PC-9 (cell line): Measurements from ENCODE around the gene MUS81. TPM values are rescaled to one million over a fixed set of nuclear protein-coding genes. Genes with fewer than 3 reads are reported as not detected.
"Not testable (repeated sequence)": the region's sequence is repeated elsewhere in the genome, so short reads cannot be mapped to it uniquely, and the experiment has no call there.

ENCODE experiments used
- BruUV-seq: library from RNA; stranded (reverse); fragments of 400-500 nt; replicated peaks from 2 replicates; lab custom pipeline; 2021; lab: Mats Ljungman, UMichigan
- CTCF ChIA-PET: fragments of 300-600 bp; sonication (Branson Sonifier 250); formaldehyde crosslinking; loops from one replicate; lab custom pipeline; 2022; ENCODE audit warnings: antibody characterized with exemption; lab: Charles Lee
- POLR2A ChIA-PET: fragments of 300-600 bp; sonication (Branson Sonifier 250); formaldehyde crosslinking; loops from one replicate; lab custom pipeline; 2022; ENCODE audit warnings: antibody characterized with exemption; ENCODE audit not compliant: unreplicated experiment; lab: Charles Lee
- DNase-seq, 2 experiments: peaks; one replicate each; pipeline versions ENCODE4 v3.0.0 to v3.0.0-alpha.2; 2015 to 2022; ENCODE audit warnings: mixed read lengths in 1 of 2
- H2AFZ ChIP-seq: fragments of 200-600 bp; sonication (generic); 2 replicates; pipeline ENCODE4 v1.8.1; 2017; ENCODE audit warnings: antibody characterized with exemption
- H3F3A ChIP-seq: fragments of 200-600 bp; sonication (generic); 2 replicates; pipeline ENCODE4 v1.8.1; 2017; ENCODE audit warnings: antibody characterized with exemption, mild to moderate bottlenecking, low read depth; ENCODE audit not compliant: insufficient read depth
- H3K27ac ChIP-seq: fragments of 200-600 bp; sonication (generic); 2 replicates; pipeline ENCODE4 v1.6.1; 2016; ENCODE audit warnings: mixed run types
- H3K27me3 ChIP-seq: fragments of 200-600 bp; sonication (generic); 2 replicates; pipeline ENCODE4 v1.6.1; 2016; ENCODE audit warnings: low read depth, mixed run types; ENCODE audit not compliant: insufficient read depth
- H3K36me3 ChIP-seq: fragments of 200-600 bp; sonication (generic); 2 replicates; pipeline ENCODE4 v1.6.1; 2016; ENCODE audit warnings: low read depth, mixed run types
- H3K4me1 ChIP-seq: fragments of 200-600 bp; sonication (generic); replicated peaks from 2 replicates; pipeline ENCODE4 v1.6.1; 2016; ENCODE audit warnings: mixed run types; ENCODE audit not compliant: insufficient read depth
- H3K4me2 ChIP-seq: fragments of 200-600 bp; sonication (generic); 2 replicates; pipeline ENCODE4 v1.6.1; 2017; ENCODE audit warnings: mixed run types
- H3K4me3 ChIP-seq: fragments of 200-600 bp; sonication (generic); 2 replicates; pipeline ENCODE4 v1.6.1; 2016; ENCODE audit warnings: mixed run types
- H3K79me2 ChIP-seq: fragments of 200-600 bp; sonication (generic); 2 replicates; pipeline ENCODE4 v1.6.1; 2017; ENCODE audit warnings: low read depth, mixed run types
- H3K9me2 ChIP-seq: fragments of 200-600 bp; sonication (generic); 2 replicates; pipeline ENCODE4 v1.8.1; 2017; ENCODE audit warnings: mild to moderate bottlenecking; ENCODE audit not compliant: insufficient read depth
- H3K9me3 ChIP-seq: fragments of 200-600 bp; sonication (generic); 2 replicates; pipeline ENCODE4 v1.8.1; 2016; ENCODE audit warnings: low read depth; ENCODE audit not compliant: insufficient read depth
- H4K20me1 ChIP-seq: fragments of 200-600 bp; sonication (generic); 2 replicates; pipeline ENCODE4 v1.8.1; 2017; ENCODE audit not compliant: insufficient read depth
- EZH2 ChIP-seq: fragments of 200-600 bp; sonication (generic); IDR thresholded peaks from 2 replicates; pipeline ENCODE4 v1.8.0; 2017; ENCODE audit warnings: antibody characterized with exemption, low read depth
- intact Hi-C: fragments of 100-400 bp; cut with micrococcal nuclease; formaldehyde crosslinking; loops from one replicate; pipeline ENCODE4 v1.10.0; 2022; ENCODE audit not compliant: unreplicated experiment
- total RNA-seq: library from RNA; stranded (reverse); gene quantifications from 2 replicates; pipeline ENCODE4 v1.2.3, GENCODE V29; 2021
- TF ChIP-seq, protein P1 (sequence below): fragments of 200-600 bp; sonication (generic); conservative IDR thresholded peaks from 2 replicates; pipeline ENCODE4 v1.6.1; 2017; ENCODE audit warnings: mixed run types, antibody characterized with exemption, mild to moderate bottlenecking, moderate library complexity

MUS81 gene
- total RNA-seq, 1 experiment from 2014 or later, result 62.7 TPM

DNA sequence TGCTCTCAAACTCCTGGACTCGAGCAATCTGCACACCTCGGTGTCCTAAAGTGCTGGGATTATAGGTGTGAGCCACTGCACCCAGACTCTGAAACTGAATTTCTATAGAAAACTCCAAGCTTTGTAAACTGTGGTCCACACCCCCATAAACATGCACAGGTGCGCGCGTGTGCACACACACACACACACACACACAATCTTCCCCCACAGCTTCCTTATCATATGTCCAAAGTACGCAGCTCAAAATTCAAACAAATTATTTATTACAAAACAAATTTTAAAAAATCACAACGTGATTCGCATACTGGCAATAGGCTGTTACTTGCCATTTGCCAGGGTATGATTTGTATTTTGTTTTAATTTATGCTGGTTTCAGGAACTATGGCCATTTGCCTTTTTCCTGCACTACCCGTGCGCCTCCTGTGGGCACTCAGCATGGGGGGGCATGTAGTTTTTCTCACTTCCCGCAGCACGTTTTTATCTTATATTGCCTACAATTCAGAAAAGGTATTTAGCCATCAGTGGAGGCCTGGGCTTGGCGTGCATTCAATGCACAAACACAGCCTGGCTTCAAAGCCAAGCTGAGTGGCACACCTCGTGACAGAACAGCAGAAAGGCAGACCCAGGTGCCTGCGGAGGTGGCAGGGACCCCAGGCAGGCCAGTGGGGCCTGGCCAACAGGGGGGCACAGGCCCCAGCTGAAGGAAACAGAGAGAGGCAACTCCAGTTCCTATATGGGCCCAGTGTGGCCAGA, 37.3 kb upstream of the MUS81 start:
- Histone ChIP-seq H3F3A (no peaks in the 10 kb centered on the region), H4K20me1 (no peaks in the 10 kb centered on the region), H3K27me3 (no peaks in the 10 kb centered on the region), H3K36me3 (no peaks in the 10 kb centered on the region), H3K9me3 (no peaks in the 10 kb centered on the region), H3K79me2 (no peaks in the 10 kb centered on the region), H3K9me2 (no peaks in the 10 kb centered on the region), H3K4me2 (no peak overlapping the region), H3K4me3 (no peak overlapping the region), H3K4me1 (no peaks in the 10 kb centered on the region), H2AFZ (no peak overlapping the region), H3K27ac (no peak overlapping the region)
- ChIA-PET POLR2A (interaction anchor here (0.6 kb wide), 2 partner anchors 64 to 111 kb away, joined by 3 to 10 read pairs; no protein-coding TSS in a partner anchor), CTCF (interaction anchor here (0.7 kb wide), 2 partner anchors 47 to 710 kb away, joined by 6 to 10 read pairs; no protein-coding TSS in a partner anchor)
- no TSS peak for BruUV-seq
- TF ChIP-seq, protein P1, sequence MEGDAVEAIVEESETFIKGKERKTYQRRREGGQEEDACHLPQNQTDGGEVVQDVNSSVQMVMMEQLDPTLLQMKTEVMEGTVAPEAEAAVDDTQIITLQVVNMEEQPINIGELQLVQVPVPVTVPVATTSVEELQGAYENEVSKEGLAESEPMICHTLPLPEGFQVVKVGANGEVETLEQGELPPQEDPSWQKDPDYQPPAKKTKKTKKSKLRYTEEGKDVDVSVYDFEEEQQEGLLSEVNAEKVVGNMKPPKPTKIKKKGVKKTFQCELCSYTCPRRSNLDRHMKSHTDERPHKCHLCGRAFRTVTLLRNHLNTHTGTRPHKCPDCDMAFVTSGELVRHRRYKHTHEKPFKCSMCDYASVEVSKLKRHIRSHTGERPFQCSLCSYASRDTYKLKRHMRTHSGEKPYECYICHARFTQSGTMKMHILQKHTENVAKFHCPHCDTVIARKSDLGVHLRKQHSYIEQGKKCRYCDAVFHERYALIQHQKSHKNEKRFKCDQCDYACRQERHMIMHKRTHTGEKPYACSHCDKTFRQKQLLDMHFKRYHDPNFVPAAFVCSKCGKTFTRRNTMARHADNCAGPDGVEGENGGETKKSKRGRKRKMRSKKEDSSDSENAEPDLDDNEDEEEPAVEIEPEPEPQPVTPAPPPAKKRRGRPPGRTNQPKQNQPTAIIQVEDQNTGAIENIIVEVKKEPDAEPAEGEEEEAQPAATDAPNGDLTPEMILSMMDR, result no peak
- TF ChIP-seq EZH2, result no peak
- no peak for DNase-seq
- intact Hi-C loops, result no loop called here

DNA sequence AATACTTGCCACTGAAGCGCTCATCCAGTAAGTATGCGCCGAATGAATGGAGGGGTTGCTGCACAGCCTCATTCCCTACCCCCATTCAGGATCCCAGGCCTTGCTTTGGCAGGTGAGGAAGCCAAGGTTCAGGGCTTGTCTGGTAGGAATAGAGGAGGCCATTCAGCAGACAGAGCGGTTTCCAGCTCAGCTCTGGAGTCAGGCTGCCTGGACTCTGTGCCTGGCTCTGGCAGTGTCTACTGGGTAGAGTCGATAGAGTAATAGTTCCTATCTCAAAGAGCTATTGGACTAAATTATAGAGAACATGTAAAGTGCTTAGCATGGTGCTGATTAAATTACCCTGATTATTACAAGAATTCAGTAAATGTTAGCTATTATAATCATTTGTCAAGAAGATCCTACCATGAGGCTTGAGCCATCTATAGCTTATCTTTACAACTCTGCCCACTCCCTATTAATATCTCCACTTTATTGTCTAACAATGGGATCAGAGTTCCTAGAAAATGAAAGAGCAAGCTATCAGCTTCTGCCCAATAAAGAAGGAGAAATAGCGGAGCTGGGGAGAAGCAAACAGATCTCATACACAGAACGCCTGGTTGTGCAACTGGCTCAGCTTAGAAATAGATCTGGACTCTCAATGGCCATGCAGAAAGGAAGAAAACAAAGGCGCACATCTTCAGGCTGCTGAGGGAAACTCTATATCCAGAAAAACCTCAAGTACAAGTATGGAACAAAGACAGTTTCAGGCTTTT, 33.1 kb upstream of the MUS81 start:
- ChIA-PET CTCF (interaction anchor here (0.6 to 0.8 kb wide), 2 partner anchors 56 to 121 kb away, joined by 3 to 8 read pairs; no protein-coding TSS in a partner anchor), POLR2A (interaction anchor here (0.5 to 0.6 kb wide), 2 partner anchors 30 to 535 kb away, joined by 3 to 9 read pairs; no protein-coding TSS in a partner anchor)
- no TSS peak for BruUV-seq

DNA sequence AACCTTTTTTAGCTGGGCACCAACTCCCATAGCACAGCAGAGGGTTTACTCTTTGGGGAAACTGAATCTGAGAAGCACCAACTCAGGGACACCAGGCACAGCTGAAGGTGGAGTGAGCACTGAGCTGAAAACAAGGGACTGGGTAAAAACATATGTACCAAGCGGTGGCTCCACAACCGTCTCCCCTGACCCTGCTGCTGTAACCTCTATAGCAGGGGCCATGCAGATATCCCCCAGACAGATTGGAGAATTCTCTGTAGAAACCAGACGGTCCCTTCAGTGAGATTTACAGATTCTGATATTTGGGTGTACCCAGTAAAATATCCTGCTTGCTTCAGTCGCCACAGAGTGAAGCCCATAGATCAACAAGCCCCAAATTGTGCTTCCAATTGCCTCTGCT, 30.8 kb upstream of the MUS81 start:
- Histone ChIP-seq H3K9me2 (no peaks in the 10 kb centered on the region), H3K79me2 (no peaks in the 10 kb centered on the region), H3K9me3 (no peaks in the 10 kb centered on the region), H3K4me3 (no peak overlapping the region), H3K36me3 (no peaks in the 10 kb centered on the region), H3K27ac (no peak overlapping the region), H4K20me1 (no peaks in the 10 kb centered on the region), H3K4me2 (no peak overlapping the region), H3K27me3 (peaks cover 53% of the 10 kb centered on the region), H3F3A (no peaks in the 10 kb centered on the region), H3K4me1 (no peaks in the 10 kb centered on the region), H2AFZ (no peak overlapping the region)
- no TSS peak for BruUV-seq
- intact Hi-C loops, result no loop called here
- TF ChIP-seq EZH2, result no peak
- TF ChIP-seq, protein P1, result no peak
- CTCF ChIA-PET, result interaction anchor here (0.6 kb wide), 2 partner anchors 95 to 406 kb away, joined by 4 to 5 read pairs; no protein-coding TSS in a partner anchor
- no peak for DNase-seq
- POLR2A ChIA-PET, result no interaction called here

More for the DNA sequence above, 33.1 kb upstream of the MUS81 start:
- Histone ChIP-seq H3K4me2 (no peak overlapping the region), H3K9me3 (no peaks in the 10 kb centered on the region), H3K27ac (no peak overlapping the region), H3K36me3 (no peaks in the 10 kb centered on the region), H3K4me3 (no peak overlapping the region), H2AFZ (no peak overlapping the region), H4K20me1 (no peaks in the 10 kb centered on the region), H3K9me2 (no peaks in the 10 kb centered on the region), H3K4me1 (no peaks in the 10 kb centered on the region), H3K79me2 (no peaks in the 10 kb centered on the region), H3K27me3 (peaks cover 37% of the 10 kb centered on the region), H3F3A (no peaks in the 10 kb centered on the region)
- no peak for DNase-seq
- no peak for TF ChIP-seq EZH2
- TF ChIP-seq, protein P1, result no peak
- intact Hi-C loops, result no loop called here

DNA sequence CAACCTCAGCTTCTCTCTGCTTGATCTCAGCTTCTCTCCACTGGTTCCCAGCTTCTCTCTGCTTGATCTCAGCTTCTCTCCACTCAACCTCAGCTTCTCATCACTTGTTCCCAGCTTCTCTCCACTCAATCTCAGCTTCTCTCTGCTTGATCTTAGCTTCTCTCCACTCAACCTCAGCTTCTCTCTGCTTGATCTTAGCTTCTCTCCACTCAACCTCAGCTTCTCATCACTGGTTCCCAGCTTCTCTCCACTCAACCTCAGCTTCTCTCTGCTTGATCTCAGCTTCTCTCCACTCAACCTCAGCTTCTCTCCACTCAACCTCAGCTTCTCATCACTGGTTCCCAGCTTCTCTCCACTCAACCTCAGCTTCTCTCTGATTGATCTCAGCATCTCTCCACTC, 28.0 kb upstream of the MUS81 start:
- DNase-seq, H3K79me2 ChIP-seq, CTCF ChIA-PET, H2AFZ ChIP-seq, H3K4me3 ChIP-seq, H3K4me2 ChIP-seq, H3K4me1 ChIP-seq, H3K9me2 ChIP-seq, H3K9me3 ChIP-seq, H4K20me1 ChIP-seq, H3K27ac ChIP-seq, BruUV-seq, intact Hi-C loops, H3K36me3 ChIP-seq, POLR2A ChIA-PET, H3F3A ChIP-seq: not testable (repeated sequence)
- H3K27me3 ChIP-seq, result peaks cover 59% of the 10 kb centered on the region
